Measurements from ENCODE around the gene SOCS6.

Gene SOCS6

DNA sequence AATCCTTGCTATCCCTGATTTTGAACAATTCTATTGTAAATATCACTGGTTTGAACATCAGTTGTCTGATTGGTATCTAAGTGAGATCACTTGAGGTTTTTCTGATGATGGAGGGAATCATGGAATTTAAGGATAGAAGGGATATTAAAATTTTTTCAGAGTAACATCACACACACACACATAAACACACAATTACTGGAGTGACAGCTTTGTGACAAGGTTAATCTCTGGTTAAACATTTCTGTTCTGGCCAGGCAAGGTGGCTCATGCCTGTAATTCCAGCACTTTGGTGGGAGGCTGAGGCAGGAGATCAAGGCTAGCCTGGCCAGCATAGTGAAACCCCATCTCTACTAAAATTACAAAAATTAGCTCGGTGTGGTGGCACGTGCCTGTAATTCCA lies 85.3 kb downstream of the SOCS6 start (continued):
- TF ChIP-seq TCF4 (CRISPR knock-in tag; IDR thresholded peaks at IDR 0.05; ENCODE audit: borderline replicate concordance) (no peak), CSDC2 (CRISPR knock-in tag; IDR thresholded peaks at IDR 0.05) (no peak), SNAI2 (CRISPR knock-in tag; IDR thresholded peaks at IDR 0.05) (no peak), RARB (CRISPR knock-in tag; IDR thresholded peaks at IDR 0.05) (no peak), ZFP3 (CRISPR knock-in tag; IDR thresholded peaks at IDR 0.05) (no peak), OSR1 (CRISPR knock-in tag; IDR thresholded peaks at IDR 0.05) (no peak)

DNA sequence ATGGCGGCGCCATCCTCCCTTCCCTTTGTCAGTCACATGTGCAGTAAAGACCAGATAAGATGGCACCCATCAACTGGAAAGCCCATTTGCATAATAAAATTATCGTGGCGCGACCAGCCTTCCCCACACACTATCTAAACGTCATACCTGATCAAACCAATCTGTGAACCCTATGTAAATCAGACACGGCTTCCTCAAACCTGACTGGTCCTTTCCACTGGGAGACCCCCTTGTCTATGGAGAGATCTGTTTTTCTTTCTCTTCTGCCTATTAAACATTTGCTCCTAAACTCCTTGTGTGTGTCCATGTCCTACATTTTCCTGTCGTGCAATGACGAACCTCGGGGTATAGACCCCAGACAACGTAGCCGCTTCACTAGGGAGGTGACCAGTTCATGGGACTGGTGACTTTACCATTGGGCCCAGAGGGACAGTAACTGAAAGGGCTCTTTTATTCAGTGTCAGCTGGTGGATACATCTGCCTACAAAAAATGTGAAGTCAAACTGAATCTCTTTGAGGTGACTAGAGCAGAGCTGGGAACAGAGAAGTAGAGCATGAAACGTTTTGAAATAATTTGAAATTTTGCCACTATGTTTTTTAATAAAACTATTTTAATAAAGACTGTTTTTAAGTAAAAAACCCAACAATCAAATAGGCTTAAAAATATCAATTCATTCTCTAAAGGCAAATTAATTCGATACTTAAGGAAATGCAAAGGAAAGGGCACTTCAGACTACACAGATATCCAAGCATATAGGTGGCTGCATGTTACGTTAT lies 87.5 kb downstream of the SOCS6 start:
- TF ChIP-seq RARB (CRISPR knock-in tag; IDR thresholded peaks at IDR 0.05) (no peak), TOX (CRISPR knock-in tag; IDR thresholded peaks at IDR 0.05; ENCODE audit: borderline replicate concordance) (no peak), BACH2 (CRISPR knock-in tag; IDR thresholded peaks at IDR 0.05; ENCODE audit: borderline replicate concordance) (no peak), PPARA (CRISPR knock-in tag; IDR thresholded peaks at IDR 0.05; ENCODE audit: borderline replicate concordance) (no peak), TCF4 (CRISPR knock-in tag; IDR thresholded peaks at IDR 0.05; ENCODE audit: borderline replicate concordance) (no peak), ARNTL (CRISPR knock-in tag; IDR thresholded peaks at IDR 0.05; ENCODE audit: borderline replicate concordance, low read depth) (no peak)
- TF ChIP-seq, protein P1, sequence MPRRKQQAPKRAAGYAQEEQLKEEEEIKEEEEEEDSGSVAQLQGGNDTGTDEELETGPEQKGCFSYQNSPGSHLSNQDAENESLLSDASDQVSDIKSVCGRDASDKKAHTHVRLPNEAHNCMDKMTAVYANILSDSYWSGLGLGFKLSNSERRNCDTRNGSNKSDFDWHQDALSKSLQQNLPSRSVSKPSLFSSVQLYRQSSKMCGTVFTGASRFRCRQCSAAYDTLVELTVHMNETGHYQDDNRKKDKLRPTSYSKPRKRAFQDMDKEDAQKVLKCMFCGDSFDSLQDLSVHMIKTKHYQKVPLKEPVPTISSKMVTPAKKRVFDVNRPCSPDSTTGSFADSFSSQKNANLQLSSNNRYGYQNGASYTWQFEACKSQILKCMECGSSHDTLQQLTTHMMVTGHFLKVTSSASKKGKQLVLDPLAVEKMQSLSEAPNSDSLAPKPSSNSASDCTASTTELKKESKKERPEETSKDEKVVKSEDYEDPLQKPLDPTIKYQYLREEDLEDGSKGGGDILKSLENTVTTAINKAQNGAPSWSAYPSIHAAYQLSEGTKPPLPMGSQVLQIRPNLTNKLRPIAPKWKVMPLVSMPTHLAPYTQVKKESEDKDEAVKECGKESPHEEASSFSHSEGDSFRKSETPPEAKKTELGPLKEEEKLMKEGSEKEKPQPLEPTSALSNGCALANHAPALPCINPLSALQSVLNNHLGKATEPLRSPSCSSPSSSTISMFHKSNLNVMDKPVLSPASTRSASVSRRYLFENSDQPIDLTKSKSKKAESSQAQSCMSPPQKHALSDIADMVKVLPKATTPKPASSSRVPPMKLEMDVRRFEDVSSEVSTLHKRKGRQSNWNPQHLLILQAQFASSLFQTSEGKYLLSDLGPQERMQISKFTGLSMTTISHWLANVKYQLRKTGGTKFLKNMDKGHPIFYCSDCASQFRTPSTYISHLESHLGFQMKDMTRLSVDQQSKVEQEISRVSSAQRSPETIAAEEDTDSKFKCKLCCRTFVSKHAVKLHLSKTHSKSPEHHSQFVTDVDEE (CRISPR knock-in tag; IDR thresholded peaks at IDR 0.05), result no peak
- ATAC-seq, result no peak

DNA sequence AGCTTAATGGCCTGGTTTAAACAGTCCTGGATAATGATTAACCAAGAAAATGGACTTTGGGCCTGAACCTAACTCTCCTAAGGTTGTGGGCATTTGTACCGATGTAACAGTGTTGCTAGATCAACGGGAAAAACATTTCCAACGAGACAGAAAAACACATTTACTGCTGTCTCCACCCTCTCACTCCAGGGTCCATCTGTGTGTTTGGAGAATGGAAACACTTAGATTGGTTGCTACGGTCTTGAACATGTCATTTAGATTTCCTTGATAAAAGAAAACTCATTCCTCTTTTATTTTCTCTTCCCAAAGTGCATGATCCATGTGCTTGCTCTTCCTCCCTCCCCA lies 88.0 kb downstream of the SOCS6 start:
- no peak for ATAC-seq
- no peak for TF ChIP-seq ZFP30 (CRISPR knock-in tag; IDR thresholded peaks at IDR 0.05)
- no peak for TF ChIP-seq ESRRG (CRISPR knock-in tag; IDR thresholded peaks at IDR 0.05)
- TF ChIP-seq ZNF565 (CRISPR knock-in tag; conservative IDR thresholded peaks at IDR 0.05; ENCODE audit: low read depth), result no peak
- no peak for TF ChIP-seq ISL1 (CRISPR knock-in tag; IDR thresholded peaks at IDR 0.05)
- TF ChIP-seq, protein P2, sequence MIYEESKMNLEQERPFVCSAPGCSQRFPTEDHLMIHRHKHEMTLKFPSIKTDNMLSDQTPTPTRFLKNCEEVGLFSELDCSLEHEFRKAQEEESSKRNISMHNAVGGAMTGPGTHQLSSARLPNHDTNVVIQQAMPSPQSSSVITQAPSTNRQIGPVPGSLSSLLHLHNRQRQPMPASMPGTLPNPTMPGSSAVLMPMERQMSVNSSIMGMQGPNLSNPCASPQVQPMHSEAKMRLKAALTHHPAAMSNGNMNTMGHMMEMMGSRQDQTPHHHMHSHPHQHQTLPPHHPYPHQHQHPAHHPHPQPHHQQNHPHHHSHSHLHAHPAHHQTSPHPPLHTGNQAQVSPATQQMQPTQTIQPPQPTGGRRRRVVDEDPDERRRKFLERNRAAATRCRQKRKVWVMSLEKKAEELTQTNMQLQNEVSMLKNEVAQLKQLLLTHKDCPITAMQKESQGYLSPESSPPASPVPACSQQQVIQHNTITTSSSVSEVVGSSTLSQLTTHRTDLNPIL (CRISPR knock-in tag; IDR thresholded peaks at IDR 0.05; ENCODE audit: low read depth), result no peak

DNA sequence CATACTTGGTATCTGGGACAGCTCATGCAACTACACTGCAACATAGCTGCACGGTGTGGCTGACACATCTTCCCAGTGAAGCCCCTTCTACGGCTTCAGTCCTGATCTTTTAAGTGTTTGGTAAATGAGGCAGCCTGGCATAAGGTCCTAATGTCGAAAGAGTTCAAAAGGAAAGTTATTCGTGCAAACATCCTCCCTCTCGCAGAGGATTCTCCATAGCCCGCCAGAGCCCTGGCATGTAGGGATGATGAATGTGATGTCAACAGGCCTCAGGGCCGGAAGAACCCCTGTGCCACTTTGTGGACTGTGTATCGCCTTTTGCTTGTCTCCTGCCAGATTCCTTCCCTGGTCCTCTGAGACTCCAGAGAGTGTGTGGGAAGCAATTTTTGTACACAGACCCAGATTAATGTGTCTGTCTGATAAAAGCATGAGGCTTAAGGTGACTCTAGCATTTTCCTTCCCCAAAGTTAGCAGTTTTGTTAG lies 88.5 kb downstream of the SOCS6 start:
- TF ChIP-seq ARNTL (CRISPR knock-in tag; IDR thresholded peaks at IDR 0.05; ENCODE audit: borderline replicate concordance, low read depth) (no peak), TCF4 (CRISPR knock-in tag; IDR thresholded peaks at IDR 0.05; ENCODE audit: borderline replicate concordance) (no peak)
- no peak for ATAC-seq

DNA sequence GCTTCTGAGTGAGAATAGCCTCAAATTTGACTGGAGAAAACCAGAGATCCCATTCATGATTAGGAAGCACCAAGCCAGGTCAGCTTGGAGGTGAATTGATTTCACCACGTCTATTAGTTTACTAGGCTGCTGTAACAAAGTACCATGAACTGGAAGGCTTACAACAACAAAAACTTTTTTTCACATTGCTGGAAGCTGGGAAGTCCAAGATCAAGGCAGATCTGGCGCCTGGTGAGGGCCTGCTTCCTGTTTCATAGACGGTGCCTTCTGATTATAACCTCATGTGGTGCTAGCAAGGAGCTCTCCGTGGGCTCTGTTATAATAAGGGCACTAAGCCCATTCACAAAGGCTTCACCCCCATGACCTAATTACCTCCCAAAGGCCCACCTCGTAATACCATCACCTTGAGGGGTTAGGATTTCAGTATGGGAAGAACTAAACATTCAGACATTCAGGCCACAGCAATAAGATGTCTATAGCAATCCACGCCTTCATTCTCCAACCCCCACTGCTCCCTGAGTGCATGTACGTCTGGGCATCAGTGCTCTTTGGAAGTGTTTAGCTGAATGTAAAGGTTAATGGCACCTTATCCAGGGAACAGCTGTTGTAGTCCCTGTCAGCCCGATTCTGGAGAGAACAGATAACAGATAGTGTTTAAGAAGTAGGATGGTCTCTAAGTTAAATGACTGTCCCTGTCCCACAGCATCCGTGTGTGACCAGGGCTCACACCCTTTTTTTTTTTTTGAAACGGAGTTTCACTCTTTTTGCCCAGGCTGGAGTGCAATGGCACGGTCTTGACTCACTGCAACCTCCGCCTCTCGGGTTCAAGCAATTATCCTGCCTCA lies 89.2 kb downstream of the SOCS6 start:
- no peak for TF ChIP-seq ZFP3 (CRISPR knock-in tag; IDR thresholded peaks at IDR 0.05)
- no peak for TF ChIP-seq ZNF8 (CRISPR knock-in tag; IDR thresholded peaks at IDR 0.05)
- TF ChIP-seq ZNF70 (CRISPR knock-in tag; IDR thresholded peaks at IDR 0.05), result no peak
- TF ChIP-seq PPARA (CRISPR knock-in tag; IDR thresholded peaks at IDR 0.05; ENCODE audit: borderline replicate concordance), result no peak
- no peak for TF ChIP-seq SNAI2 (CRISPR knock-in tag; IDR thresholded peaks at IDR 0.05)
- TF ChIP-seq, protein P2 (CRISPR knock-in tag; IDR thresholded peaks at IDR 0.05; ENCODE audit: low read depth), result no peak
- no peak for TF ChIP-seq ISL1 (CRISPR knock-in tag; IDR thresholded peaks at IDR 0.05)
- TF ChIP-seq, protein P1 (CRISPR knock-in tag; IDR thresholded peaks at IDR 0.05), result no peak
- TF ChIP-seq OSR1 (CRISPR knock-in tag; IDR thresholded peaks at IDR 0.05), result no peak
- no peak for TF ChIP-seq ZFP30 (CRISPR knock-in tag; IDR thresholded peaks at IDR 0.05)
- no peak for TF ChIP-seq BACH2 (CRISPR knock-in tag; IDR thresholded peaks at IDR 0.05; ENCODE audit: borderline replicate concordance)
- TF ChIP-seq, protein P3, sequence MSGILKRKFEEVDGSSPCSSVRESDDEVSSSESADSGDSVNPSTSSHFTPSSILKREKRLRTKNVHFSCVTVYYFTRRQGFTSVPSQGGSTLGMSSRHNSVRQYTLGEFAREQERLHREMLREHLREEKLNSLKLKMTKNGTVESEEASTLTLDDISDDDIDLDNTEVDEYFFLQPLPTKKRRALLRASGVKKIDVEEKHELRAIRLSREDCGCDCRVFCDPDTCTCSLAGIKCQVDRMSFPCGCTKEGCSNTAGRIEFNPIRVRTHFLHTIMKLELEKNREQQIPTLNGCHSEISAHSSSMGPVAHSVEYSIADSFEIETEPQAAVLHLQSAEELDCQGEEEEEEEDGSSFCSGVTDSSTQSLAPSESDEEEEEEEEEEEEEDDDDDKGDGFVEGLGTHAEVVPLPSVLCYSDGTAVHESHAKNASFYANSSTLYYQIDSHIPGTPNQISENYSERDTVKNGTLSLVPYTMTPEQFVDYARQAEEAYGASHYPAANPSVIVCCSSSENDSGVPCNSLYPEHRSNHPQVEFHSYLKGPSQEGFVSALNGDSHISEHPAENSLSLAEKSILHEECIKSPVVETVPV (CRISPR knock-in tag; IDR thresholded peaks at IDR 0.05), result no peak
- no peak for ATAC-seq

Data from SK-N-SH treated with all-trans-retinoic acid at 6 μM for 48 hours (cell line).